ENCODE measurements around the gene VPS13D.

- TF ChIP-seq YY1 (IDR thresholded peaks at IDR 0.05; ENCODE audit: insufficient read depth, insufficient read length) (no peak), ZNF274 (IDR thresholded peaks at IDR 0.05; ENCODE audit: low read depth, low read length) (no peak)
These were observed 126.4 kb downstream of the VPS13D start for GRCh38 chr1:12356004-12356890.

Measured in NT2/D1 (cell line).